OCI-M2 (cell line): ENCODE data around the gene GOSR2.

Experiments used
- DNase-seq: peaks from one replicate; lab custom pipeline; 2025; ENCODE audit not compliant: unreplicated experiment; lab: John Stamatoyannopoulos, UW

Gene GOSR2

GRCh38 chr17:46922804-46923635 is at the start of gene GOSR2:
Gene GOSR2 (plus strand): TSS chr17:46923160. CDS start chr17:46923193, 33 bp downstream.
- DNase-seq = peak; percentile 72

GRCh38 chr17:46873941-46874645 is 48.9 kb upstream of the GOSR2 start:
- DNase-seq = no peak

- DNase-seq = no peak
These were observed 48.1 kb upstream of the GOSR2 start for GRCh38 chr17:46874906-46875305.

DNA sequence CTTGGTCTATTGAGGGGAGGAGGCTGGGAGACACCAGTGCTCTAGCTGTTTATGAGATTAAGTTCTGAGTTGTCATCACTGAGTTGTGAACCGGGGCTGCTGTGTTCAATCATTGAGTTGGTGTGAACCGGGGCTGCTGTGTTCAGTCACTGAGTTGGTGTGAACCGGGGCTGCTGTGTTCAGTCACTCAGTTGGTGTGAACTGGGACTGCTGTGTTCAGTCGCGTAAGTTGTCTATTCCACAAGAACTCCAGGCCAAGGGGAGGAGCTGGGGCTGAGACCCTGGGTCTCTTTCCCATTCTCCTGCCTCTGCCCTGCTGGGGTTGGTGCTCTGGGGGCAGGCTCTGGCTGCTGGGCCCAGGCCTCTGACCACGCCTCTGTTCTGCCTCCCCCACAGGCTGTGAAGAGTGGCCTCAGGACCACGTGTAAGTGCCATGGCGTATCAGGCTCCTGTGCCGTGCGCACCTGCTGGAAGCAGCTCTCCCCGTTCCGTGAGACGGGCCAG is 47.1 kb upstream of the GOSR2 start:
- DNase-seq = no peak

GRCh38 chr17:46876353-46876887 is 46.5 kb upstream of the GOSR2 start:
- no peak for DNase-seq

DNA sequence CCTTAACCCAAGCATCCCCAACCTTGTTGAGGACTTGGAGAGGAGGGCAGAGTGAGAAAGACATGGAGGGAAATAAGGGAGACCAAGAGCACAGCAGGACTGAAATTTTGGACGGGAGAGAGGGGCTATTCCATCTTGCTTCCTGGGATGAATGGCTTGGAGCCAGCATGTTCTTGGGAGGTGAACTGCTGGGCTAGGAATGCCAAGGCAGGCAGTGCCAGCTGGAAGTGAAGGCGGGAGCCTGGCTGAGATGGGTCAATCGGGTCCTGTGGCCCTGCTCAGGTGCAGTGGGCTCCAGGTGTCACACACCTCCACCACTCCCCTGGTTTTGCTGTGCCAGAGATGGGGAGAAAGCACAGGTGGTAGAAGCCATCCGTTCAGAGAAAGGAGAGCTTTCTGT is 46.0 kb upstream of the GOSR2 start:
- no peak for DNase-seq

GRCh38 chr17:46877466-46877865 is 45.5 kb upstream of the GOSR2 start:
- DNase-seq = no peak

DNA sequence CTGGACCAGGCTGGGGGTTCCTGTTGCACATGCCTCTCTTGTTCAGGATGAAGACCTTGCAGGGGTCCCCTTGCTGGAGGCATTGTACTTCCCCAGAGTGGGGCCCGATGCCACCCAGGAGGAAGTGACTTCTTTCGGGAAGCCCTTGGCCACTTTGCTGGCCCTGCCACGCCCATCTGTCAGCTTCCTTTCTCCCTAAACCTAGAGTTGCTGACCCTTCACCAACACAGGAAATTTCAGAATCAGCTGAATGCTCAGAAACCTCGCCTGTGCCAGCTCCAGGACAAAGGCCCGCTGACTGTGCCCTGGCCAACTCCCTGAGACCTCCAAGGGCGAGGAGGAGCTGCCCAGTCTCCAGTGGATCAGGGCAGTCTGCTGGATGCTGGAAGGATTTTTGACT is 44.9 kb upstream of the GOSR2 start:
- no peak for DNase-seq

DNA sequence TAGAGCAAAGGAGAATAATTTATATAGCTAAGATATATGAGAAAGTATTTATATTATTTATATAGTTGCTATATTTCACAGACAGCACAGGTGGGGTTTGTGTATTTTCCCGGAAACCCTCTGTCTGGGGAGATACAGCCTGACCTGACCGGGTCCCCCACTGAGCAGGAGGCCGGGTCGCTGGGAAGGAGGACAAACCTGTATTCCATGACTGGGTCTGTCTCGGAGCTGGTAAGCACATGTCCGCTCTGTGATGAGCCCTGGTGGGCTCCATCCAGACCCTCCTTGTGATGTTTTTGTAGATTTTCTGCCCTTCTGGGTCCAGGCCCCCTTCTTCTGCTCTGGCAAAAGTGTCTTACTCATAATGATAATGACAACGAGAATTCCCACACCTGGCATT is 43.9 kb upstream of the GOSR2 start:
- DNase-seq = no peak

- no peak for DNase-seq
These were observed 41.9 kb upstream of the GOSR2 start for GRCh38 chr17:46881015-46881414.

DNA sequence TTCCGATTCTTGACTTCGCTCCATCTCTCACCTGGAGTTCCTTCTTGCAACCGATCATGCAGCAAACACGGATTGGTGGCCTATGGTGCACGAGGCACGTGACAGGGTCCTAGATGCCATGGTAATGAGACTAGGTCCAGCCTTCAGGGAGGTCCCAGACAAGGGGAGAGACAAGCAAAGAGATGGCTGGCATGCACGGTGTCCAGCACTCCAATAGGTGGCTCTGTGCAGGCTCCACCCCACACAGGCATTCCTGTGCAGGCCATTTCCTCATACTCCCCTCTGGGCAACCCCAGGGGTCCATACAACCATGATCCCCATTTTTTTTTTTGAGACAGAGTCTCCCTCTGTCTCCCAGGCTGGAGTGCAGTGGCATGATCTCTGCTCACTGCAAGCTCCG is 40.3 kb upstream of the GOSR2 start:
- no peak for DNase-seq

DNA sequence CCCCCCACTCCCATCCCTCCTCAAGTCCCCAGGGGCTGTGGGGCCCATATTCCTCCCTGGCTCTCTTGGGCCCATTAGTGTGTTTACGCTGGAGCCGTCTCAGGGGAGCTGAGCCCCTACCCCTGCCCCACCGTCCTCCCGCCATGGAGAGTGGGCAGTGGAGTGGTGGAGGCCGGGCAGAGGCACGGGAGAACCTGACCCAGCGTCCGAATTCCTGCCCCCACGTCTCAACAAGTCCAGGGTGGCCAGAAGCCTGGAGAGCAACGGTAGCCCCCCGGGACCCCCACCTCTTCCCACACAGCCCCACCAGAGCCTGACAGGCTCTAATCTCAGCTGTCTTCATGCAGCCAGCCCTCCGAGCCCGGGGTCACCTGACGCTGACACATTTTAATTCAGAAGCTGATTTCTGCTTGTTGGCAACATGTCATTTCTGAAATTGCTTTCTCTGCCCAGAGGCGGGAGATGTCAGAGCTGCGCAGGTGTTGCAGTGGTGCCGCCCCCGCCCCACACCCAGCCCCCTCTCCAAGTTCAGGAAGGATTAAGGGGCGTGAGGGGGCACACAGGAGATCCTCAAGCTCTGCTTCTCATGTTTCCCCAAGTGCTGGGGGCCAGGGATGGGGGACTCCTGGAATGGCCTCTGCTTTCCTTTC is 39.0 kb upstream of the GOSR2 start:
- DNase-seq = no peak

DNA sequence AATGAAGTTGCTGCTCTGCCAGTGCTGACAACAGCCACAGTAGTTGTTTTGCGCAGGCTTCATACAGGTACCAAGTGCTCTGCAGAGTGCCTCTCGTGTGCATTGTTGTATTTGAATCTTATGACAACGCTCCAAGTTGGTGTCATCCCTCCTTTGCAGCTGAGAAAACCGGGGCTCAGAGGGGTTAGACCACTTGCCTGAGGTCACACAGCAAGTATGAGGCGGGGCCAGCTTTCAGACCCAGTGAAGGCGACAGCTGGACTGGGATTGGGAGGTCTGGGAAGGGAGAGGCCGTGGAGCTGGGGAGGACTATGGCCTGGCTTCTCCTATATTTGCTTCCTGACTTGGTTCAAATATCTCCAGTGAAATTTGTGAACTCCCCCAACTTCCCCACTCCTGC is 38.4 kb upstream of the GOSR2 start:
- no peak for DNase-seq

DNA sequence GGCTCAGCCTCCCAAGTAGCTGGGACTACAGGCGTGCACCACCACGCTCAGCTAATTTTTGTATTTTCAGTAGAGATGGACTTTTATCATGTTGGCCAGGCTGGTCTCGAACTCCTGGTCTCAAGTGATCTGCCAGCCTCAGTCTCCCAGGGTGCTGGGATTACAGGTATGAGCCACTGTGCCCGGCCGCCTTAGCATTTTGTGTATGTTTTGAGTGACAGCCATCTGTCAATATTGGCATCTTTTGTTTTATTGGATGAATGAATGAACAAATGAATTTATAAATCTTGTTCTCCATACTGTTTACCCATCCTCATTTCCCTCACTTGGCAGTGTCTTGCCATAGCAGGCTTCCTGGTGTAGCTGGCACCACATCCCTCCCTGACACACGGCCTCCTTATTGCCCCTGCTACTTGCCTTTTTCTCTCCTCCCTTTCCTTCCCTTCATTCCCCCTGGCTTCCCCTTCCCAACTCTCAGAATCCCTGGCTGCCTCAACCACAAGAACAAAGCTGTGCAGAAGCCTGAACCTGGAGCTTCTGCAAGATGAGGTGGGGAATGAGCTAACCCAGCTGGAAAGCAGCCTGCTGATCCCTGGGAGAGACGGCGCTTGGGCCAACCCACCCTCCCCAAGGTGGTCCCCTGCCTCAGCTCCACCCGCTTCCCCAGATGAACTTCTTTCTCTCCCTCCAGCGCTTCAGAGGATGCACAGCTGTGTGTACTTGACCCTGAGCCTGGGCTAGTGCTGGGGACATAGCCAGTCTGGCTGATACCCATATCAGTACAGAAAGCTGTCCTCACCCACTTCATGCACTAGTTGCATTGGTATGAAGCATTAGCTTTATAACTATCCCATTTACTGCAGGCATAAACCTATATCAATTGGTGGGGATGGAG is 37.3 kb upstream of the GOSR2 start:
- DNase-seq = no peak

- DNase-seq = no peak
These were observed 36.7 kb upstream of the GOSR2 start for GRCh38 chr17:46886310-46886663.

DNA sequence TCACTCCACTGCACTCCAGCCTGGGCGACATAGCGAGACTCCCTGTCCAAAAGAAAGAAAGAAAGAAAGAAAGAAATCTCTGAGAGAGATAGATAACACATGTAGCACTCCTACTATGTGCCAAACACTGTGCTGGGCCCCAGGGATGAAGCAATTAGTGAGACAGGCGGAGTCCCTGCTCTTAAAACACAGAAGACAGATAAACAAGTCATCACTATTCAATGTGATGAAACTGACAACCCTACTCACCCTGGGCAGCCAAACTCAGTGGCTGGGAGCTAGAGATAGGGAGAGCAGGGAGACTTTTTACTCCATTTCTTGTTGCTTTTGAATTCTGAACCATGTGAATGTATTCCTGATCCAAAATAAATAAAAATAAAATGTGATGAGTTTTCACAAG is 35.2 kb upstream of the GOSR2 start:
- no peak for DNase-seq

DNA sequence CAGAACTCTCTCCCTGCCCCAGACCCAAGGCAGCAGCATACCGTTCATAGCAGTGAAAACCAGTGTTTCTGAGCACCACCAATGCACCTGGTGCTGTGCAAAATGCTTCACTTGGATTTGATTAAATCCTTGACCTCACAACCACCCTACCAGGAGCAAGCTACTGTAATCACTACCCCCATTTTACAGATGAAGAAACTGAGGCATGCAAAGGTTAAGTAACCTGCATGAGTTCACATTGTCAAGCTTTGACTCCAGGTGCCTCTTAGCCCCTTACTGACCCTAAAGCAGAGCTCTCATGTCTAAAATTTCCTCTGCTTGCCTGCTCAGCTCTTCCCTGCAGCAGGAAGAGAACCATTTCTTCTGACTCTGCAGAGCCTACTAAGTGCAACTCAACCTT is 34.2 kb upstream of the GOSR2 start:
- DNase-seq = no peak

- no peak for DNase-seq
These were observed 33.4 kb upstream of the GOSR2 start for GRCh38 chr17:46889519-46889918.

DNA sequence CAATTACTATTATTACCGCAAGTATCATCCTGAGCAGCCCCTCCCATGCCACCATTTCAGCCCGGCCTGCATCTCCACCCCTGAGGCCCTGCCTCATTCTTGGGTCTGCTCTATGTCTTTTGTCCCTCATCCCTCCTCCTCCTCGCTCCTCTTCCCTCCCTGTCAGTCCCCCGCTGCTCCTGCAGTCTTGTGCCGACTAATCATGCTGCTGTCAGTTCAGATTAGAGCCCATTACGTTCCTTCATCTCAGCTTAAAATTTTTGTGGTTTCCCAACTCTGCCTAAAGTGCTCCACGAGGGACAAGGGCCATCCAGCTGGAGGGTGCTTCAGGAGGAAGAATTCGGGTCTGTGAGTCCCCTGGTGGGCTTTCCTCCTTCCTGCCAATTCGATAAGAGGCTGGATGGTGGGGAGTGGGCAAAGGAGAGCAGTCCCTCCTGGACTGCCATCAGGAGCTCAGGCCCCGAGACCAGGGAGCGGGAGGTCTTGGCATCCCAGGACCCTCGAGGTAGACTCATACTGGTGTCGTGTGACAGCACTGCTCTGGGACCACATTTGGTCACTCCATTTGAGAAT is 32.9 kb upstream of the GOSR2 start:
- DNase-seq = no peak

GRCh38 chr17:46890638-46891037 is 32.3 kb upstream of the GOSR2 start:
- DNase-seq = no peak
